ENCODE data around the gene RAET1L.
"Not testable (repeated sequence)": the region's sequence is repeated elsewhere in the genome, so short reads cannot be mapped to it uniquely, and the experiment has no call there.

RAET1L gene

DNA sequence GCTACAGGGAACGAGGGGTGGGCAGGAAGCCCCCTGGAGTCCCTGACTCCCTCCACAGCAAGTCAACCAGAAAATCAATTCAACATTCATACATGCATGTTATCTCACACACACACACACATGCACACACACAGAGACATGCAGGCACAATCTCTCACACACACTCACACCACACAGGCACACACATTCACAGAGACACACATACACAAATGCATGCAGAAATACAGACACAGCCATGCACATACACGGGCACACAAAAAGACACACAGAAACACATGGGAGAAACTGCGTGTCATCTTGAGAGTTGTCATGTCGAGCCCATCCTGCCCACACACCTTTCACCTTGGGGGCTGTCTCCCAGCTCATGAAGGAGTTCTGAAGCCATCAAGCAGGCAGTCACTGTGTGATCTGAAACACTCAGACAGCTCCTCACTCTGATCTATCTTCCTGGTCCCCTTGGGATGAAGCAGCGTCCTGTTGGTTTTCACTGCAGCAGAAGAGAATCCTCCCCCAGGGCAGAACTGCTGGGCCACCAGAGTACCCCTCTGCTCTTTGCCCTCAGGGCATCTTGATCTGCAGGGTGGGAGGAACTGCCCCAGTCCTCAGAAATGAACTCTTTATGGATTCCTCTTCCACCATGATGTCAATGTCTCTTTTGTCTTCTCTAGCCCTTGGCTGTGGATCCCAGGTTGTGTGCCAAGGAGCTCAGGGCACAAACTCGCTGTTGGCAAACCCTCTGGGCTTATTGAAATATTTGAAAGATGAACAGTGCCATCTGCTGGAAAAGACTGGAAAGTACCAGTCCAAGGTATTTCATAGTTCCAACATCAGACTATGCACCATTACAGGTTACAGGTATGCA, 8.8 kb downstream of the RAET1L start:
- DNase-seq (ENCODE audit: low read depth in 2 of 2) = no peak

DNA sequence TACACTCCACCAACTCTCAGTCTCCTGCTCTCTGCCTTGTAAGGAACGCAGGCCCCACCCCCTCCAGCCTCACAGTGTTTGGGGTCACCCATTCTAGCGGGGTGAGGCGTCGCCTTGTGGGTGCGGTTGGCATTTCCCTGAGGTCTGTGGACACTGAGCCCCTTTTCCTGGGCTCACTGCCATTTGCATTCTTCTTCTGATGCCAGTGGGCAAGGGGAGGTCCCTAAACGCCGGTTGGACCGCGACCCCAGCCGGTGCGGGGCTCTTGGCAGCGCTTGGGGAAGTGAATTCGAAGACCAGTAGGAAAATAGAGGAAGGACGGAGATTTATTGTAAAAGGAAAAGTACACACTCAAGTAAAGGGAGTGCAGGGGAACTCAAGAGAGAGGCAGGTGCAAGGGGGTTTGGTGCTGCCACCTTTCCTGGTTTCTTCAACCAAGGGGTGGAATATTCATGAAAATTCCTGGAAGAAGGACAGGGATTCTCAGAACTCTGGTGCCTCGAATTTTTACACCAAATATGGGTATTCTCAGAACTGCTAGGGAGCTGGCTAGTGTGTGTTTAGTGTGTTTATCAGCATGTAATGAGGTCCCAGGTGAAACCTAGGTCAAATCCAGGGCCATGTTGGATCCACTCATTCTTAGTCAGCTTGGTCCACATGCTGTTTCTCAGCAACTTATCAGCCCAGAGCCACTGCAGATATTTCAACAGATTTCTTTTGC, 9.9 kb downstream of the RAET1L start:
- DNase-seq (ENCODE audit: low read depth in 2 of 2) = not testable (repeated sequence)

DNA sequence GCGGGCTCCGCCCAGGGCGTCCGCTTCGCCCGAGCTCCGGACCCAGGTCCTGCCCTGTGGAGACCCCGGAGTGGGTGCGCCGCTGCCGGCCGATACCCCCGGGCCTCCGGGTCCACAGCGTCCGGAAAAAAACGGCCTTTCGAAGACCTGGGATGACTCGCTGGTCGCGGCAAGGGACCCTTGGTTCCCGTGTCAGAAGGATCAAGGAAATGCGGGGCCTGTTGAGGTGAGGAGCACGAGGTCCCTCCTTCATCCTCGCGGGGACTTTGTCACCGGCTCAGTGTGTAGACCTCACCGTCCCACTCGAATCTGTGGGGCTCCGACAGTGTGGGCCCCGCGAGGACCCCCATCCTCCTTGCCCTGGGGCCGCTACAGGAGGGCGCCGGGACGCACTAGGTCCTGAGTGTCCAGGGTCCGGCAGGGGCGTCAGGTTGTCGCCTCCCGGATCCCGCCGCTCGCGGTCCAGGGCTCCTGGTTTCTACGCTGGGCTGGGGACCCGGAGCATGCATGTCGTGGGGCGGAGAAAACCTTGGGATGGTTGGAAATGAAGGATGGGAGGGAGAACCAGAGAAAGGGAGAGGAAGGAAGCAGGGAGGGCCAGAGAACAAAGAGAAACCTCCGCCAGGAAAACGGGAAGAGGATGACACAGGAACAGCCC, 10.6 kb downstream of the RAET1L start:
- DNase-seq (ENCODE audit: low read depth in 2 of 2) = not testable (repeated sequence)

DNA sequence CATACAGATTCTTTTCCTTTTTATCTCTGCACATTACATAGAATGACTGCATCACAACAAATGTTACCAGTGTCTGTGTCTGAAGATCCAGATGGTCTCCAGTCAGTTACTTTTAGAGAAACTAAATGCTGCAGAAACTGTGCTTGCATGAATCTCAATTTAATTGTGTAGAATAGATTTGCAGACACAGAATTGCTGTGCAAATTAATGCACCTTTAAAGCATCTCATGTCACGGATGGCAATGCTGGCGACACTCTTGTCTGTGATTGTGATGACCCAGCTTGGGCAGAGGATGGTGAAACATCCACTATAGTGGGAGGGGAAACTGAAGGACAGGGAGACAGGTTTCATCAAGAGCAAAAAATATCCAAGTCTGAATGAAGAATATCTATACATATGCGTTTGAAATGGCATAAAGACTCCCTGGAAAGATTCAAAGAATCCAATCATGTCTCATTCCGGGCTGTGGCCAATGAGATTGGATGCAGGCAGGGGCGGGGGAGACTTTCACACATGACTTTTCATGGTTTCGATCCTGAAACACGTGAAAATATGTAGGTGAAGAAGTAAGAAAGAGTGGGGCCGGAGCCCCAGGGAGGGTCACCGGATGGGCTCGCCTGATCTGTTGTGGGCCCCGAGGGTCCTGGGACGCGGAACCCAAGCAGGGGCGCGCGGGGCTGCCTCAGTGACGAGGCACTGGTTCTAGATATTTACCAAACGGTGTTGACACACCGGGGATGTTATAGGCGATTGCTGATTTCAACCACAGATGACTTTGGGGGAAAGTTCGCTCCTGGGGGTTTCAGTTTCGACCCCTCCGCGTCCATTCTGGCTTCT, 11.3 kb downstream of the RAET1L start:
- DNase-seq (ENCODE audit: low read depth in 2 of 2) = not testable (repeated sequence)

DNA sequence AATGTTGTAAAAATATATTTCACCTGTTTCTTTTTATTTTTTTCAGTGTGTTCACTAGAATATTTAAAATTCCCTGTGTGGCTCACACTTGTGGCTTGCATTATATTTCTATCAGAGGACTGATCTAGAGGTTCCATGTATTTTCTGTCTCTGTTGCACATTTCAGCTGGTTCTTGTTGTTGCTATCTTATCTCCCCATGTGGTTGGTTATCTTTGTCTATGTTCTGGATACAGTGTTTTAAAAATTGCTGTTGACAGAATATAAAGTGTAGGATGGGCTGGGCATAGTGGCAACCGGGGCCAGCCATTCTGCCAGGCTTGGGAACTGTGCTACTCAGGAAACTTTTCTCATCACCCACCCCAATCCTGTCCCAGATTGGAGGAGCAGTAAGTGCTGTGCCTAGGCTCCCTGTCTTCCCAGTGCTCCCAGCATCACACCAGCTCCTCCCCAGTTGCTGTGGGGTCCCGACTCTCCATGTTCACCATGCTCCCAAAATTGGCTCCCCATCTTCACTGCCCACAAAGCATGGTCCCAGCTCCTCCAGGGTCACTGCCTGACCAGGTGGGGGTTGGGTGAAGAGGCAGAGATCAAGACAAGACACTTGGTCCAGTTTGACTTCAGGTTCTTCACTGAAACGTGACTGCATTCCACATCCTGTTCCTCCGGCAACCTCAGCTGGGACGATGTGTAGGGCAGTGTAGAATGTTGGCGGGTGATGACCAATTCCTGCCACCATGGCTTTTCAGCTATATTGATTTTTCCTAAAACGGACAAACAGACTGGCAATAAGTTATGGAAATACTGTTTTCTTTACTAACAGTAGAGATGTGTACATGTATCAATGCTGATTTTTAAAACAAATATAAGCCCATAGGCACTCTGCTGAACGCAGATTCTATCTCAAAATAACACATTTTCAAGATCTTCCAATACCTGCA, 12.2 kb downstream of the RAET1L start:
- not testable (repeated sequence) for DNase-seq (ENCODE audit: low read depth in 2 of 2)

DNA sequence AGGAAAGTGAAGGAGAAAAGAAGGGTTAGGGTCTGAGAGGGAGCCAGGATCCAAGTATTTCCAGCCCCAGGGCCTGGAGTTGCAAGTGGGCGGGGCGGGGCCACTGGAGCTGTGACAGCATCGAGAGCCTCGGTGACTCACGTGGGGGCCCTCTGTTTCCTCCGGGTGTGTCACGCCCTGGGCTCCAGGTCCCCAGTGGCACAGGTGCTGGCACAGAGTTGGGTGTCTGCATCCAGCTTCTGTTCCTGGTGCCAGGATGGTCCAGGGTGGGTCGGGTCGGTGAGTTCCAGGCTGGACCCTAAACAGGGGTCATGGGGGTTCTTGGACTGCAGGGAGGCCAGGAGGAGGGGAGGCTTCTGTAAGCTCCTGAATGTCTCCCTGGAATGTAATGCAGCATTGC, 16.7 kb downstream of the RAET1L start:
- DNase-seq (ENCODE audit: low read depth in 2 of 2) = no peak

DNA sequence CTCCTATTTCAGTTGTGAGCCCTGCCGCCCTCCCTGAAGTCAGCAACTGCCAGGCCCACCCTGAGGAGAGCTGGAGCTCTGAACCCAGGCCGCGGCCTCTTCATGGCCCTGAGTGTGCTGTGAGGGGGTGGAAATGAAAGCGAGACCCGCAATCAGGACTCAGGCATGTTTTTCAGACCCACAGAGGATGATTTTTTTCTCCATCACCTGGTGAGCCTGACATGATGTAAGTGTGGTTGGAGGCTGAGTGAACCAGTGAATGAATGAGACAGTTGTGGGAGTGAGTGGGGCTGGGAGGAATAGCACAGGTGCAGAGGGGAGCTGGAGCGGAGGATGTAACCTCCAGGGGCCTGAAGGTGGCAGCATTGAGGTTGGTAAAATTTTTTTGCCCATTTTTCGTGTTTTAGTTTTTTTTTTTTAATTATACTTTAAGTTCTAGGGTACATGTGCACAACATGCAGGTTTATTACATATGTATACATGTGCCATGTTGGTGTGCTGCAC, 18.3 kb downstream of the RAET1L start:
- DNase-seq (ENCODE audit: low read depth in 2 of 2) = no peak

DNA sequence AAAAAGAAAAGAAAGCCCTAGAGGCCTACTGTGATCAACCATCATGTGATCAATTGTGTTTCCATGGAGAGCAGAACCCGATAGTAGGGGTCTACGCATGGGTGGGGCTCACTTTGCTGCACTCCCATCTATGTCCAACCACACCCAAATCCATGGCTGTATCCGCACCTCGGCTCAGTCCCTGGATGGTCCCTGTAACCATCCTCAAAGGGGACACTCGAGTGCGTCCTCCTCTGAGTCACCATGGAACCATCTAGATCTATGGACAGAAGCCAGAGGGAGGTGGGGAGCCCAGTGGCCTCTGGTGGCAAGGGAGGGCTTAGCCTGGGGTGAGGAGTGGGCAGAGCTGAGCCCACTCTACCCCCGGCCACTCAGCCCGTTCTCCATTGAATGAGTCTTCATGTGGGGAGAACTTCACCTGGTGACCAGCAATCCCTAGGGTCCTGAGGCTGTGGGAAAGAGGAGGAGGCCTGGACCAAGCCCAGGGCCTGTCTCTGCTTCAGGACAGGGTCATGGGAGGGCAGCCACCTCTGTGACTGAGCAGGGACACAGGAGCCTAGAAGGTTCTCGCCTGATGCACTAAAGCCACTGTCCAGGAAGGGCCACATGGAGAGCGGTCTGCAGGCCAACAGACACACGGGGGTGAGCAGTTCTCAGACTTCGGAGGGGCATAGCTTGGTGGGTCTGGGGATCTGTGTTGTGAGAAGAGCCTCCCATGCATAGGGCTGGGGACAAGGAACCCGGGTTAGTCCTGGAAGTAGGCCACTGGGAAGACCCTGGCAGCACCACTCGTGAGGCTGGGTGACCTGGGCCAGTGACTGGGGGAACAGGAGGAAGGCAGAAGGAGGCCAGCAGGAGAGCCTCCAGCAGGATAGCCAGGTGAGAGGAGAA, 19.3 kb downstream of the RAET1L start:
- DNase-seq (ENCODE audit: low read depth in 2 of 2) = no peak

DNA sequence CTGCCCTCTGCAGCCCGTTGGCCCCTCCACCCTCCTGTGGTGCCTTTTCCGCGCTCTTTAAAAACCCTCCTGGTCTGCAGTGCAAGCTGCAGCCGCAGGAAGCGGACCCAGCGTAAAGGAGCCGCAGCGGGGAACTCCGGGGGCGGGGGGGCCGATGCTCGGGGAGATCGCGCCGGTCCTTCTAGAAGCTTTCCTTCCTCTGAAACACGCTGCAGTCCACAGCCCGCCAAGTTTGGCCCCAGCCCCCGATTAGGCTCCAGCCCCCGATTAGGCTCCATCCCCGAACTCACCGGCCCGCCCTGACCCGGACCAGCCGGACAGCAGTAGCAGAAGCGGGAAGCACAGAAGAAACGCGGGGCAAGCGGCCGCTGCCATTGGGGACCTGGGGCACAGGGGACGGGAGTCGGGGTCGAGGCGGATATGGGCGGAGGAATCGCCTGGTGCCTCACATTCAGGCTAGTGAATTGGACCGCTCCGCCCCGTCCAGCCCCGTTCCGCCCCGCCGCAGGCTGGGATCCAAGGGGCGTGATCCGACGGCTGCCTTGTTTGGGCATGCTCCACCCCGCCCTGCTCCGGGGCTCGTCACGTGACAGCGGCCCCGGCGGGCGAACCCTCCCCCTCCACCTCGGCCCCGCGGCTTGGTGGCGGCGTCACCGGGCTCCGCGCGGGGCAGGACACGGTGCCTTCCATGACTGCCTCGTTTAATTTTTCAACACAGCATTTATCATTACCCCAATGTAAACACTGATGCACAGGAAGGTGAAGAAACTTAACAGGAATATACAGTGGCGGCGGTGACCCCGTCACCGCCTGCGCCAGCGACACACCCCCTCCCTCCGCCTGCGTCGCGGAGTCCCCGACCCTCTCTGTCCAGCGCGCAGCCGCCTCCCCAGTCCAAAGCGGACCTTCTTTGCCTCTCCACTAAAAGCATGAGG, 20.3 kb downstream of the RAET1L start:
- DNase-seq (ENCODE audit: low read depth in 2 of 2) = peak; percentile 71 to 82

DNA sequence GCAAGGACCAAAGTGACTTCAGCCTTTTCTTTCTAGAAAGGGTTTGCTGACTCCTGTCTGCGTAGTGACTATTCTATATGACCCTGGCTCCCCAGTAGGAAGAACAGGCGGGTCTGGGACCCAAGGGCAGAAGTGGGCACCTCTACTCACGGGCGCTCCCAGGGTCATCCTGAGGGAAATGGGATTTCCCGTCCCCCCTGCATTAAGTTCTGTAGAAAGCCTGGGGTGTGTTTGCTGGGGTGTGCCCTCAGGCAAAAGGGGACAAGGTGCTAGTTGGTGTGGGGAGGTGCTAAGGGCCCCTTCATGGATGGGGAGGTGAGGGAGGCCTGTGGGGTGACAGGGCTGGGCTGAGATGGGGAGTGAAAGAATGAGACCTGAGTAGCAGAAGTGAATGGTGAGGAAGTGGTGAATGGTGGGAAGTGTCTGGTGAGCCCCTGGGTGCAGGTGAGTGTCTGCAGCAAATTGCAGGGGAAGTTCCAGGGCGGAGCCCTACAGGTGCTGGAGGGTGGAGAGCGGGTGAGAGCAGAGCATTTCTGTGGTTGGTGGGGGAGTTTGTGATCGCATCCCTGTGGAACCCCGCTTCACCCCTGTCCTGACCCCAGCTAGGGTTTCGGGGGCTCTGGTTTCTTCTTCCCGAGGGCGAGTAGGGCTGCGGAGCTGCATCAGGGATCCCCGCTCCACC, 21.1 kb downstream of the RAET1L start:
- no peak for DNase-seq (ENCODE audit: low read depth in 2 of 2)

DNA sequence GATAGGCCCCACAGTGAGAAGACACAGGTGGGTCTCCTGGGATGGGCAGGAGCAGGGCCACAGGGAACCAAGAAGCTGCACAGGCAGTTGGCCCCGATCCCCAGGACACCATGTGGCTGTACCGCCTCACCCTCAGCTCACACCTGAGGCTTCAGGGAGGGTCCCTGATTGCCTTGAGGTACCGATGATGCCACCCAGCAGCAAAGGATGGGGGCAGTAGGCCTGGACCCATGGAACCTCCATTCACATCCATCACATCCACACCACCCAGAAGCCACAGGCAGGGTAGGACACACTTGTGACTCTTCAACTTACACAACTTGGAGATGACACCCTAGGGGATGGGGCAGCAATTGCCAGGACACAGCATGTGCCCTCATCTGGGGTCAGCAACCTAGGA, 21.7 kb downstream of the RAET1L start:
- DNase-seq (ENCODE audit: low read depth in 2 of 2) = not testable (repeated sequence)

DNA sequence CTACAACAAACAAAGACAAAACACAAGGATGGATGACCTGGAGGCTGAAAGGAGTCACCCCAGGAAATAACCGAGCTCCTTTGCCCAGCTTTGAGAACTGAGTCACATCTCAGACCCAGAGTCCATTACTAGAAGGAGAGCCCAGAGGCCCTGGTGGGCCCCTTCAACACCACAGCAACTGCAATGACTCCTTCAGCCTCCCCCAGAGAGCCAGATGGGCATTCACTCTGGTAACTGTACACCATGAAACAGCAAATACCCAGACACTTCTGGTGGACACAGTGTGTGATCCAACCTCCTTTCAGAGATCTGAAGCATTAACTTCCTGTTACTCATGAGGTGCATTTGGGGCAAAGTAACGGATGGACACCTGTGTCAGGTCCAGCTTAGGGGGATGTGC, 22.6 kb downstream of the RAET1L start:
- DNase-seq (ENCODE audit: low read depth in 2 of 2) = no peak

DNA sequence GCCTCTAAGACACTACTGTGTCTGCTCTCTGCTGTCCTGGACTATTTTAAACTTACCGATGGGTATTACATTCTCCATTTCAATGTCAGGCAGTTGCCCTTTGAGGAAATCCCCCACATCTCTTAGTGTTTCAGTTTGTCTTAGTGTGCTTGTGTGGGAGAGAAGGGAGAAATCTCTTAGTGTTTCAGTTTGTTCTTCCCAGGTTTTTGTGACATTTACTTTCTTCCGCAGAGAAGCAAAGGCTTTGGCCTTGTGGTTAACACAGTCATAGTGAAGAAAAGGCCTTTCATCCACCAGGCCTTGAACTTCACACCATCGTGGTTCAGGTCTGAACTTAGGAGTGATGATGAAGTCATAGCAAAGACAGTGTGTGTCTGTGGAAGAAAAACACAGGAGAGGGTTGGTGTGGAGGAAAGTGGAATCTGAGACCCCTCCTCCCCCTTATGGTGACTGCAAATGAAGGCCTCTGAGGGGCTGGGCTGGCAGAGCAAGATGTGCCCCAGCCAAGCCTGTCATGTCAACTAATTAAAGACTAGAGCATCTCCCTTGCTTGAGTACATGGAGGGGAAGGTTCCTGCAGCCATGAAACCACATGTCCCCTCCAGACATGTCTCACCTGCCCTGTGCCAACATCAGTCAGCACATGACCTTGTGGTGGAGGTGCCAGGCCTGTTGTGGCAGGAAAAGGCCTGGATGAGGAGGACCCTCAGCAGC, 23.9 kb downstream of the RAET1L start:
- no peak for DNase-seq (ENCODE audit: low read depth in 2 of 2)

DNA sequence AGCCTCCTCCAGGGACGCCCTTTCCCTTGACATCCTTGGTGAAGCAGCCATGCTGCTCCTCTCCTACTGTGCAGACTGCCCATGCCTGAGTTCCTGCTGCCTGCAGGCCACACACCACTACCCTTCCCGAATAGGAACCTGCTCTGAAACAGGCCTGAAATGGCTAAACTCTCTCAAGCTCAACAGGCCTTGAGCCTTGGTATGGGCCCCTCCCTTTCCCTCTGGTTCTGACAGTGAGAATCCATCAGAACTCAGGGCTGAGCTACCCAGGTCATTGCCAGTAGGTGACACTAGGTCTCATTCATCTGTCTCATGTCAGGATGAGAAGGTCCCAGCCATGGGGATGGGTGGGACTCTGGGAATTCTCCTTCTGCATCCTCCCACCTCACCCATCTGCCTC, 25.7 kb downstream of the RAET1L start:
- no peak for DNase-seq (ENCODE audit: low read depth in 2 of 2)

DNA sequence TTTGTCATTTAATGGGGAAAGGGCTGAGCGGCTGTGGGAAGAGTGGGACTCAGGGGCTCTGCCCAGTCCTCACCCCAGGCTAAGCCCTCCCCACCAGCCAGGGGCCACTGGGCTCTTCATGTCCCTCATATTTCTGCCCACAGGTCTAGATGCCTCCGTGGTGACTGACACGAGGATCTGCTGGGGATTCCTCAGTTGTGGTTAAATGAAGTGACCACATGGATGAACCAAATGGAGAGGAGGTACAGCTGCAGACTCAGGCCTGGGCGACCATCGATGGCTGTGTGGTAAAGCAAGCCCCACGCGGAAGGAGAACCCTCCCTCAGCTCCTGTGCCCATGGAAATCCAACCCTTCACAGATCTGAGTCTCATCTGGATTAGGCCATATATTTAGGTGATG, 29.4 kb downstream of the RAET1L start:
- no peak for DNase-seq (ENCODE audit: low read depth in 2 of 2)

DNA sequence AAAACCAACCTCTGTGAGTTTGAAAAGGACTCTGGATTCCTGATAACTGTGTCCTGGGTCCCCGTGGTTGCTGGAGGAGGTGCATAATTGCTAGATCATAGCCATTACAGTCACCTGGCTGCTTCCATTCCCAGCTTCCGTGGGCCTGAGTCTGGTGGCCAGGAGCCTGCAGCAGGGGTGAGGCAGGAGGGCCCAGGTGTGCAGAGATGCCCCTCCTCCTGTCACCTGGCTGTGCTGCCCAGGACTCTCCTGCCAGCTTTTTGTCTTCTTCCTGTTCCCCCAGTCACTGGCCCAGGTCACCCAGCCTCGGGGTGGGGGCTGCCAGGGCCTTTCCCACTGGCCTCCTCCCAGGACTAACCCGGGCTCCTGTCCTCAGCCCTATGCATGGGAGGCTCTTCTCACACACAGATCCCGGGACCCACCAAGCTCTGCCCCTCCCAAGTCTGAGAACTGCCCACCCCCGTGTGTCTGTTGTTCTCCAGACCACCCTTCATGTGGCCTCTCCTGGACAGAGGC, 30.0 kb downstream of the RAET1L start:
- DNase-seq (ENCODE audit: low read depth in 2 of 2) = no peak

DNA sequence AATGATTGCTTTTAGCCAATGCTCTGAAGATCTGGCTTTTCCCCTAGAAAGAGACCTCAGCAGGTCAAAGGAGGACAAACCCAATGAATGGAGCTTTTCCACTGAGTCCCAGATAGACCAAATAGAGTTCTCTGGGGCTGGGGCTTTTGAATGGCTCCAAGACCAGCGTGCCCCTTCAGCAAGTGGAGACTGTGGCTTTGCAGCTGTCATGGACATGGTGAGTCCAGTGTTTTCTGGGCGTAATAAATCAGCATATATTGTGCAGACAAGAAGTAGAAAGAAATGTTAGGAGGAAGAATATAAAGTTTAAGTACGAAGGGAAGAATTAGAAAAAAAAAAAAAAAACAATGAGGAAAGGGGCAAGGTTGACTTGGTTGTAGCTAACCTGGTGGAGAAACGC, 33.5 kb downstream of the RAET1L start:
- DNase-seq (ENCODE audit: low read depth in 2 of 2) = no peak
